DMS153 (cell line): Measurements from ENCODE around the gene WDFY1.

ENCODE experiments used
- DNase-seq: peaks from one replicate; lab custom pipeline; 2025; lab: John Stamatoyannopoulos, UW

The WDFY1 gene

GRCh38 chr2:223930103-223930976 lies 14.8 kb downstream of the WDFY1 start:
- DNase-seq, result no peak

- DNase-seq, result no peak
These were observed 15.5 kb downstream of the WDFY1 start for GRCh38 chr2:223929571-223930102.

- no peak for DNase-seq
These were observed 16.8 kb downstream of the WDFY1 start for GRCh38 chr2:223928113-223929006.

GRCh38 chr2:223925106-223925505 lies 20.0 kb downstream of the WDFY1 start:
- DNase-seq, result no peak

- no peak for DNase-seq
These were observed 21.2 kb downstream of the WDFY1 start for GRCh38 chr2:223923976-223924375.

- DNase-seq, result no peak
These were observed 22.8 kb downstream of the WDFY1 start for GRCh38 chr2:223922308-223922707.

GRCh38 chr2:223921204-223921603 lies 23.9 kb downstream of the WDFY1 start:
- DNase-seq, result no peak

GRCh38 chr2:223920109-223920508 lies 25.0 kb downstream of the WDFY1 start:
- no peak for DNase-seq

GRCh38 chr2:223918671-223919134 lies 26.4 kb downstream of the WDFY1 start:
- no peak for DNase-seq

- no peak for DNase-seq
These were observed 28.8 kb downstream of the WDFY1 start for GRCh38 chr2:223916181-223916920.

GRCh38 chr2:223915071-223915470 lies 30.1 kb downstream of the WDFY1 start:
- no peak for DNase-seq

- no peak for DNase-seq
These were observed 30.8 kb downstream of the WDFY1 start for GRCh38 chr2:223914324-223914723.

- DNase-seq, result no peak
These were observed 36.0 kb downstream of the WDFY1 start for GRCh38 chr2:223909001-223909741.

GRCh38 chr2:223908304-223908998 lies 36.7 kb downstream of the WDFY1 start:
- no peak for DNase-seq

GRCh38 chr2:223905996-223906395 lies 39.1 kb downstream of the WDFY1 start:
- DNase-seq, result no peak

- DNase-seq, result no peak
These were observed 43.3 kb downstream of the WDFY1 start for GRCh38 chr2:223901854-223902253.

- no peak for DNase-seq
These were observed 43.8 kb downstream of the WDFY1 start for GRCh38 chr2:223901311-223901710.

GRCh38 chr2:223900531-223900930 lies 44.6 kb downstream of the WDFY1 start:
- no peak for DNase-seq

GRCh38 chr2:223900066-223900465 lies 45.1 kb downstream of the WDFY1 start:
- no peak for DNase-seq

- DNase-seq, result no peak
These were observed 47.3 kb downstream of the WDFY1 start for GRCh38 chr2:223897669-223898330.
